Stimulated activated CD8-positive, alpha-beta memory T cell treated with anti-CD3 and anti-CD28 coated beads, Interleukin-15, amount 100 ng/mL, for 48 hours (primary cell): Measurements from ENCODE around the gene GRM5.
"Not testable (repeated sequence)": the region's sequence is repeated elsewhere in the genome, so short reads cannot be mapped to it uniquely, and the experiment has no call there.

Experiments
- DNase-seq, 2 donors: peaks; one replicate each; pipeline ENCODE4 v3.0.0-alpha.2; 2020; ENCODE audit warnings: low read depth in 2 of 2

The GRM5 gene

GRCh38 chr11:88838139-88838538 is 227.6 kb downstream of the GRM5 start:
- not testable (repeated sequence) for DNase-seq

- DNase-seq, result not testable (repeated sequence)
Measured at GRCh38 chr11:88835709-88836108, 230.1 kb downstream of the GRM5 start.

GRCh38 chr11:88831303-88831890 is 234.4 kb downstream of the GRM5 start:
- no peak for DNase-seq

- DNase-seq, result no peak
Measured at GRCh38 chr11:88827018-88827676, 238.6 kb downstream of the GRM5 start.

- DNase-seq, result no peak
Measured at GRCh38 chr11:88819616-88820015, 246.2 kb downstream of the GRM5 start.

GRCh38 chr11:88818978-88819377 is 246.8 kb downstream of the GRM5 start:
- no peak for DNase-seq

- DNase-seq, result no peak
Measured at GRCh38 chr11:88815505-88815904, 250.3 kb downstream of the GRM5 start.

GRCh38 chr11:88814076-88814475 is 251.7 kb downstream of the GRM5 start:
- DNase-seq, result no peak

- DNase-seq, result no peak
Measured at GRCh38 chr11:88813233-88813915, 252.4 kb downstream of the GRM5 start.

- no peak for DNase-seq
Measured at GRCh38 chr11:88810420-88811097, 255.2 kb downstream of the GRM5 start.

GRCh38 chr11:88809126-88809525 is 256.7 kb downstream of the GRM5 start:
- DNase-seq, result no peak

- DNase-seq, result no peak
Measured at GRCh38 chr11:88807349-88807748, 258.4 kb downstream of the GRM5 start.

- no peak for DNase-seq
Measured at GRCh38 chr11:88806410-88806809, 259.4 kb downstream of the GRM5 start.

- DNase-seq, result no peak
Measured at GRCh38 chr11:88801484-88802123, 264.2 kb downstream of the GRM5 start.

GRCh38 chr11:88799771-88800500 is 265.8 kb downstream of the GRM5 start:
- DNase-seq, result no peak

- no peak for DNase-seq
Measured at GRCh38 chr11:88790182-88790581, 275.6 kb downstream of the GRM5 start.

- DNase-seq, result no peak
Measured at GRCh38 chr11:88779577-88779976, 286.2 kb downstream of the GRM5 start.

- no peak for DNase-seq
Measured at GRCh38 chr11:88770475-88771079, 295.2 kb downstream of the GRM5 start.

- no peak for DNase-seq
Measured at GRCh38 chr11:88744140-88744539, 321.6 kb downstream of the GRM5 start.

GRCh38 chr11:88739524-88739923 is 326.3 kb downstream of the GRM5 start:
- DNase-seq, result no peak

- DNase-seq, result no peak
Measured at GRCh38 chr11:88709567-88709966, 356.2 kb downstream of the GRM5 start.
